SU-DHL-6 (cell line): ENCODE data around the gene PRDM1.

Experiments
- H2AFZ ChIP-seq: fragments of 200-600 bp; sonication (generic); 2 replicates; pipeline ENCODE4 v1.6.1; 2014; ENCODE audit warnings: low read depth, mild to moderate bottlenecking, moderate library complexity, mixed read lengths, antibody characterized with exemption, low read length; ENCODE audit not compliant: severe bottlenecking
- H3F3A ChIP-seq: fragments of 200-600 bp; shearing (Covaris generic); 2 replicates; pipeline ENCODE4 v1.6.0; 2016; ENCODE audit warnings: antibody characterized with exemption, mild to moderate bottlenecking; ENCODE audit not compliant: insufficient read depth
- H3K27ac ChIP-seq: fragments of 200-600 bp; sonication (generic); 2 replicates; pipeline ENCODE4 v1.5.1; 2016; ENCODE audit warnings: low read depth, mild to moderate bottlenecking, low read length, moderate library complexity, mixed read lengths
- H3K27me3 ChIP-seq: fragments of 200-600 bp; sonication (generic), shearing (Covaris generic); 2 replicates; pipeline ENCODE4 v1.6.0; 2014; ENCODE audit warnings: mild to moderate bottlenecking, low read length
- H3K36me3 ChIP-seq: fragments of 200-600 bp; sonication (generic); 2 replicates; pipeline ENCODE4 v1.6.1; 2014; ENCODE audit warnings: mild to moderate bottlenecking, low read length, mixed read lengths
- H3K4me2 ChIP-seq: fragments of 300-600, 200-600 bp; shearing (Covaris generic), sonication (generic); 2 replicates; pipeline ENCODE4 v1.6.0; 2014; ENCODE audit warnings: low read length, low read depth, mild to moderate bottlenecking; ENCODE audit not compliant: poor library complexity, severe bottlenecking
- H3K4me3 ChIP-seq: fragments of 200-600 bp; sonication (generic); 2 replicates; pipeline ENCODE4 v1.5.1; 2014; ENCODE audit warnings: antibody characterized with exemption, low read length, mild to moderate bottlenecking, mixed read lengths; ENCODE audit not compliant: insufficient read depth, poor library complexity, severe bottlenecking
- H3K79me2 ChIP-seq: fragments of 200-600 bp; sonication (generic); 2 replicates; pipeline ENCODE4 v1.6.1; 2014; ENCODE audit warnings: mild to moderate bottlenecking, low read length, moderate library complexity; ENCODE audit not compliant: insufficient read depth
- H3K9ac ChIP-seq: fragments of 200-600 bp; sonication (generic); 2 replicates; pipeline ENCODE4 v1.7.0; 2014; ENCODE audit warnings: mild to moderate bottlenecking, low read length
- H3K9me2 ChIP-seq: fragments of 200-600 bp; sonication (generic); replicated peaks from 2 replicates; pipeline ENCODE4 v1.6.1; 2014; ENCODE audit warnings: low read length; ENCODE audit not compliant: insufficient read depth
- H3K9me3 ChIP-seq: fragments of 200-600 bp; sonication (generic); 2 replicates; pipeline ENCODE4 v1.6.1; 2014; ENCODE audit warnings: low read length, mixed read lengths; ENCODE audit not compliant: insufficient read depth
- H4K20me1 ChIP-seq: fragments of 200-600 bp; sonication (generic); 2 replicates; pipeline ENCODE4 v1.6.1; 2014; ENCODE audit warnings: low read depth, mild to moderate bottlenecking, antibody characterized with exemption, low read length, moderate library complexity, mixed read lengths
- EZH2phosphoT487 ChIP-seq: fragments of 200-600 bp; sonication (generic), shearing (Covaris generic); conservative IDR thresholded peaks from 2 replicates; pipeline ENCODE4 v1.6.1; 2018; ENCODE audit warnings: mild to moderate bottlenecking, antibody characterized with exemption, low read length, moderate library complexity, mixed read lengths
- TF ChIP-seq, protein P1 (sequence below): fragments of 200-600 bp; sonication (generic); IDR thresholded peaks from one replicate; pipeline ENCODE4 v1.5.1; 2017; ENCODE audit warnings: antibody characterized with exemption, mild to moderate bottlenecking, low read length, moderate library complexity; ENCODE audit not compliant: insufficient read depth, poor library complexity, severe bottlenecking

PRDM1 gene

DNA sequence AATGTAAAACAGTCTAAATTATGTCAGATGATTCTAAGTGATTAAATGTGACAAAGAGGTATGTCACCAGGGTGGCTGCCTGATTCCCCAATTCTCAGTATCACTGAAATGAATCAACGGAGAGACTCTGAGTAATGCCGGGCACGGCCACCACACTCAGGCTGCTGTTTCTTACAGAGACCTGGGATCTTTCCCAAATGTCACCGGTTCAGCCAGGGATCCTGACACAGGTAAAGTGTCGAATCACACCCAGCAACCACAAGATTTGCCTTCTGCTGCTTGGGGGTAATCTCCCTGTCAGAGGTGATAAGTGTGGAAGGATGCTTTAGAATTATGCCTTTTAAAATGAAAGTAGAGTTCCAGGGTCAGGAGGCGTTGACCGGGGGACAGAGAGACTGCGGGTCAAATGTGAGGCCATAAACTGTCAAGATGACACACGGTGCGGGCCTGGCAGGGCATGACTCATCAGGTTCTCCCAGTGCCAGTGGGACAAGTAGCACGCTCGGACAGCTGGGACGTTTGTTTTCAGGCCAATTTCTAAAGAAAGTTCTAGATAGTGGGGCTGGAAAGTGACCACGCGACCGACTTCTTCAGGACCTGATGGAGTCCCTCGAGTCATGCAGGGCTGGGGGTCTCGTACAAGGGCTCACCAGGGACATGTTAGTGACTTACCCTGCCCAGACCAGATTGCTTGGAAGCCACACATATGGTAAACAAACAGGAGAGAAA is 48.9 kb downstream of the PRDM1 start:
- no peaks in the 10 kb centered on the region for H4K20me1 ChIP-seq
- H3K36me3 ChIP-seq, result no peaks in the 10 kb centered on the region
- no peaks in the 10 kb centered on the region for H3K79me2 ChIP-seq
- no peak overlapping the region for H3K9ac ChIP-seq
- H3K4me3 ChIP-seq, result no peak overlapping the region
- TF ChIP-seq, protein P1, sequence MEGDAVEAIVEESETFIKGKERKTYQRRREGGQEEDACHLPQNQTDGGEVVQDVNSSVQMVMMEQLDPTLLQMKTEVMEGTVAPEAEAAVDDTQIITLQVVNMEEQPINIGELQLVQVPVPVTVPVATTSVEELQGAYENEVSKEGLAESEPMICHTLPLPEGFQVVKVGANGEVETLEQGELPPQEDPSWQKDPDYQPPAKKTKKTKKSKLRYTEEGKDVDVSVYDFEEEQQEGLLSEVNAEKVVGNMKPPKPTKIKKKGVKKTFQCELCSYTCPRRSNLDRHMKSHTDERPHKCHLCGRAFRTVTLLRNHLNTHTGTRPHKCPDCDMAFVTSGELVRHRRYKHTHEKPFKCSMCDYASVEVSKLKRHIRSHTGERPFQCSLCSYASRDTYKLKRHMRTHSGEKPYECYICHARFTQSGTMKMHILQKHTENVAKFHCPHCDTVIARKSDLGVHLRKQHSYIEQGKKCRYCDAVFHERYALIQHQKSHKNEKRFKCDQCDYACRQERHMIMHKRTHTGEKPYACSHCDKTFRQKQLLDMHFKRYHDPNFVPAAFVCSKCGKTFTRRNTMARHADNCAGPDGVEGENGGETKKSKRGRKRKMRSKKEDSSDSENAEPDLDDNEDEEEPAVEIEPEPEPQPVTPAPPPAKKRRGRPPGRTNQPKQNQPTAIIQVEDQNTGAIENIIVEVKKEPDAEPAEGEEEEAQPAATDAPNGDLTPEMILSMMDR, result no peak
- TF ChIP-seq EZH2phosphoT487, result no peak
- no peaks in the 10 kb centered on the region for H3K27me3 ChIP-seq
- no peaks in the 10 kb centered on the region for H3K9me3 ChIP-seq
- no peaks in the 10 kb centered on the region for H3K9me2 ChIP-seq
- no peak overlapping the region for H3K4me2 ChIP-seq
- no peak overlapping the region for H3K27ac ChIP-seq
- no peaks in the 10 kb centered on the region for H3F3A ChIP-seq
- H2AFZ ChIP-seq, result no peak overlapping the region

DNA sequence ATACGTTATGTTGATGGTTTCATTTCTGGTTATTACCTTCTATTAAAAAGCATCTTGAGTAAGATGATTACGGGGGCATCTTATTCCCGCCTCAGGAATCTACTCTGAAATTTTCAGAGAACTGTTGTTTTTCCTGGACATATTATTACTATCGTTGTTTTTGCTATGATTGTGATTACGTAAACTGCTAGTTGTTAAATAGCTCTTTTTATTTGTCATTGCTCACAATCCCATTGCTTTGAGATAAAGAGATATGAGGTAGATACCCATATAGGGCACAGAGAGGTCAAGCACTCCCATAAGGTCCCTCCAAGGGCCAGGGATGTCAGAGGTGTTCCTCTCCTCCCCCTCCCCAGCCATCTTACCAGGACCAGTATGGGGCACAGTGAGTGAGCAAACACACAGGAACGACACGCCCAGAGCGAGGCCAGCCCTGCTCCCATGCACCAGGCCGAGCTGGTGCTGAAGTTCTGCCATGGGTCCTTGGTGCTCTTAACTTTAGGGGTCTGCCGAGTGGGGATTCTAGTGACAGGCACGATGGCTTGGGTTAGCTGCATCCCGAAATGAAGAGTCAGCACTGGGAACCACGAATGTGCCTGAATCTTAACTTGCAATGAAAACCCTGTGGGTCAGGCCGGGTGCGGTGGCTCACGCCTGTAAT is 49.9 kb downstream of the PRDM1 start:
- Histone ChIP-seq H3K27me3 (no peaks in the 10 kb centered on the region), H3K9me3 (no peaks in the 10 kb centered on the region), H3K27ac (no peak overlapping the region), H3K79me2 (no peaks in the 10 kb centered on the region), H3K4me3 (no peak overlapping the region), H3K36me3 (no peaks in the 10 kb centered on the region), H3K9ac (no peak overlapping the region), H4K20me1 (no peaks in the 10 kb centered on the region), H2AFZ (no peak overlapping the region), H3K4me2 (no peak overlapping the region), H3K9me2 (no peaks in the 10 kb centered on the region), H3F3A (no peaks in the 10 kb centered on the region)
- TF ChIP-seq, protein P1, result no peak
- no peak for TF ChIP-seq EZH2phosphoT487

DNA sequence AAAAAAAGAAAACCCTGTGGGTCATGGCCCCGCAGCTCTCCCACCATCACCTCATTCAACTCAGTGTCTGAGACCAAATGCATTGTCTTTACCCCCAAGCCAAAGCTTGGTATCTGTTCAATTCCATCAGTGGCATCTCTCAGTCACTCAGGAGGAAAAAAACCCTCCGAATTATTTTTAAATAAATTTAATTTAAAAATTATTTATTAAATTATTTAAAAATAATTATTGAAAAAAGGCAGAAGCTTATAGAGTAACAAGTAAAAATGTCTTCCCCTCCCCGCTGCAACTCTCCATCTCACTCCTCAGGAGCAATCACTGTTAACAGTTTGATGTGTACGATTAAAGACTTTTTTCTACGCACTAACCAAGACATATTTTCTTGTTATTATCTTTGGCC is 50.7 kb downstream of the PRDM1 start:
- Histone ChIP-seq H4K20me1 (no peaks in the 10 kb centered on the region), H3K27me3 (no peaks in the 10 kb centered on the region), H3F3A (no peaks in the 10 kb centered on the region), H3K4me3 (no peak overlapping the region), H3K9me3 (no peaks in the 10 kb centered on the region), H3K27ac (no peak overlapping the region), H3K9ac (no peak overlapping the region), H3K36me3 (no peaks in the 10 kb centered on the region), H3K4me2 (no peak overlapping the region), H3K9me2 (no peaks in the 10 kb centered on the region), H3K79me2 (no peaks in the 10 kb centered on the region), H2AFZ (no peak overlapping the region)
- no peak for TF ChIP-seq EZH2phosphoT487
- TF ChIP-seq, protein P1, result no peak
